DMS 273 (cell line): ENCODE results near the gene ACTG1.

ENCODE experiments used
- DNase-seq: peaks from one replicate; lab custom pipeline; 2025; ENCODE audit not compliant: unreplicated experiment; lab: John Stamatoyannopoulos, UW

Gene ACTG1

GRCh38 chr17:81545160-81545949, 32.8 kb upstream of the ACTG1 start:
- no peak for DNase-seq

DNA sequence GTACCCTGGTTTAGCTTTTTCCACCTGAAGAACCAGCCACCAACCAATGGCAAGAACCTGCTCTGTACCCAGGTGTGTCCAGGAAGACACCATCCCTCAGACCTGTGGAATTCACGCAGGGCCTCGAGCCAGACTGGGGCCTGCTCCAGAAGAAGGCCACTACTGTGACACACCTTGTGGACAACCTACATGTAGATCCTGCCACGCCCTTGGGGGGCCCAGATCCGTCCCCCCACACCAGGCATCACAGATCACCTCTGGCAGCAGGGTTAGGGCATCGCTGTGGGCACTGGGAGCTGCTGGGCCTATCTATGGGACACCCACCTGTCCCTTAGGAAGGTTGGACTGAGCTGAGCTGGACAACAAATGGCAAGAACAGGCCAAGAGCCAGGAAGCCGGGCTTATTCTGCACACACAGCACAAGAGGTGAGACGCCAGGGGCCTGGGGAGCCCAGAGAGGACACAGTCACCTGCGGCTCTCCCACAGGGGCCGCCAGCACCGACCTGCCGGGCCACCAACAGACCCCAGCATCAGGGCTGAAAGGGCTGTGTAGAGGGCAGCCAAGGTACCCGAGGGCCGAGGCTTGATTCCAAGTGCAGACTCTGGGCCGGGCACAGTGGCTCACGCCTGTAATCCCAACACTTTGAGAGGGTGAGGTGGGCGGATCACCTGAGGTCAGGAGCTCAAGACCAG, 31.8 kb upstream of the ACTG1 start:
- no peak for DNase-seq

DNA sequence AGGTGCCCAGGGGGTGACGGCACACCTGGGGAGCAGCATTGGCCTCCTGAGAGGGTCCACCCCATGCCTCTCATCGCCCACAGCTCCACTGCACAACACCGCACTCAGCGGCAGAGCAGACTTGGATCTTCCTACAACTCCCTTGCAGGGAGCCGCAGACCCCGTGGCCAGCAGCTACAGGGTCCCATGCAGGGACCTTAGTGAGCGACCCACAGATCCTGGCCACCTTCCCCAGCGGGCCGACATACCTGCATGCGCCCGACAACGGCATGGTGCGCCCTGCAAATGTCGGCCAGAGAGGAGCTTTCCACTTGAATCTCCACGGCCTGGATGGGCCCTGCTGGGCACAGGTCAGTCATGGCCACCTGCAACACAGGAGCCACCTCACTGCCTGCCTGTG, 31.2 kb upstream of the ACTG1 start:
- DNase-seq: no peak

- DNase-seq: peak; percentile 56
Observed at GRCh38 chr17:81543339-81543675, 30.7 kb upstream of the ACTG1 start.

DNA sequence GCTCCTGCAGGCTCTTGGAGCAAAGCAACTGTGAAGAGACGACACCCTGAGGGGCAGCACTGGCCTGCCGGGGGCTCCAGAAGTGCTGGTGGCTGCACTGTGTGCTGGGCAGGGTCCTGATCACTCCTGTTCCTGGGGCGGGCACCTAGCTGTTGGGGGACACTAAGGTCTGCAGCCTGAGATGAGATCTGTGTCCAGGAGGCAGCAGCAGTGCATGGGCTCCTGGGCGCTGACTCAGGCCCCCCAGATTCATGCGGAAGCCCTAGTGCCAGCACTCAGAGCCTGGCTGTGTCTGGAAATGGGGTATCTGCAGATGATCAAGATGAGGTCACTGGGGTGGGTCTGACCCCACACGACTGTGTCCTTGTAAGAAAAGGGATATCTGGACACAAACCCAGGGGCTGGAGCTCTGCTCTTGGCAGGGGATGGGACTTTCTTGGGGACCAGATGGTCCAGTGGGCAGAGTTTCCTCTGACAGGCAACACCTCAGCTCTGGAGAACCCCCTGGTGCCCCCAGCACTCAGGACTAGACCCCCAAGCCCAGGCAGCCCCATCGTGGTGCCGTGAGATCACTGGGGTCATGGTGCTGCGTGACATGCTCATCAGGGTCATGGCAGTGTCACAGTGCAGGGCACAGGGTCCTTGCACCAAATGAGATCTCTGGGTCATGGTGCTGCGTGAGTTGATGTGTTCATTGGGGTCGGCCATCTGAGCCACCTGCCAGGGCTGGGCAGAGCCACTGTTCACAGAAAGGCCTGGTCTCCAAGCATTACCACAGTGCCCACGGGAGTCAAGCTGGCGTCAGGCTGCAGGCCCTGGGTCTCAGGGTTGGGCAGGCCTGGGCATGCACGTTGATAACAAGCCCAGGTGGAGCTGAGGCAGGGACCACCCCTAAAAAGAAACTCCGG, 30.1 kb upstream of the ACTG1 start:
- DNase-seq: no peak

GRCh38 chr17:81541123-81541522, 28.5 kb upstream of the ACTG1 start:
- DNase-seq: no peak

DNA sequence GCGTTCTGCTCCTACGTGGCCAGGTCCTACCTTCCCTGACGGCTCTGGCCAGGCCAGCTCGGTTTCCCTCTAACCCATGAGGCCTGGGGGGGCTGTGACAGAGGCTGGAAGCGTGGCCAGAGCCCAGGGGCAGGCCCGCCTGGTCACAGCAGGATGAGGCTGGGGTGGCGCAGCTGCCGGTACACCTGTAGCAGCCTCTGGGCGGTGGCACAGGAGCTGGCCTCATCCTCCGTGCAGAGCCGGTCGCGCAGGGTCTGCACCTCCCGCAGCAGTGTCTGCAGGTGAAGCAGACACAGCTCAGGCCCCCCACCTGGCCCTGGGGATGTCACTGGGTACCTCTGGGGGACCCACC, 28.1 kb upstream of the ACTG1 start:
- DNase-seq: no peak

GRCh38 chr17:81539961-81540675, 27.5 kb upstream of the ACTG1 start:
- DNase-seq: no peak

DNA sequence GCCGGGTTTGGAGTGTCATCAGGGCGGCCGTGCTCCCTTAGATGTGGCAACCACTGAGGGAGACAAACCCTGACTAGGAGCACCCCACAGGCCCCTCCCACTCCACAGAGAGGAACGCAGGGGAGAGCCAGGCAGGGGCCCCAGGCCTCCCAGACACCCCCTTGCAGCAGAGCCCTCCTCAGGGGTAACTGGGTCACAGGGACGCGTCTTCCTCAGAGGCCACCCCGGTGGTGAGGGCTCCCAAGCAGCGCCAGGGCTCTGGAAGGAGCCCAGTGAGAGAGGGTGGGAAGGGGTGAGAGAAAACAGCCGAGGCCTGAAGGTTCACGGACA, 26.9 kb upstream of the ACTG1 start:
- no peak for DNase-seq

GRCh38 chr17:81538651-81539570, 26.3 kb upstream of the ACTG1 start:
- DNase-seq: no peak

GRCh38 chr17:81537856-81538555, 25.4 kb upstream of the ACTG1 start:
- peak; percentile 98 for DNase-seq

GRCh38 chr17:81537343-81537855, 24.8 kb upstream of the ACTG1 start:
- DNase-seq: peak; percentile 88

DNA sequence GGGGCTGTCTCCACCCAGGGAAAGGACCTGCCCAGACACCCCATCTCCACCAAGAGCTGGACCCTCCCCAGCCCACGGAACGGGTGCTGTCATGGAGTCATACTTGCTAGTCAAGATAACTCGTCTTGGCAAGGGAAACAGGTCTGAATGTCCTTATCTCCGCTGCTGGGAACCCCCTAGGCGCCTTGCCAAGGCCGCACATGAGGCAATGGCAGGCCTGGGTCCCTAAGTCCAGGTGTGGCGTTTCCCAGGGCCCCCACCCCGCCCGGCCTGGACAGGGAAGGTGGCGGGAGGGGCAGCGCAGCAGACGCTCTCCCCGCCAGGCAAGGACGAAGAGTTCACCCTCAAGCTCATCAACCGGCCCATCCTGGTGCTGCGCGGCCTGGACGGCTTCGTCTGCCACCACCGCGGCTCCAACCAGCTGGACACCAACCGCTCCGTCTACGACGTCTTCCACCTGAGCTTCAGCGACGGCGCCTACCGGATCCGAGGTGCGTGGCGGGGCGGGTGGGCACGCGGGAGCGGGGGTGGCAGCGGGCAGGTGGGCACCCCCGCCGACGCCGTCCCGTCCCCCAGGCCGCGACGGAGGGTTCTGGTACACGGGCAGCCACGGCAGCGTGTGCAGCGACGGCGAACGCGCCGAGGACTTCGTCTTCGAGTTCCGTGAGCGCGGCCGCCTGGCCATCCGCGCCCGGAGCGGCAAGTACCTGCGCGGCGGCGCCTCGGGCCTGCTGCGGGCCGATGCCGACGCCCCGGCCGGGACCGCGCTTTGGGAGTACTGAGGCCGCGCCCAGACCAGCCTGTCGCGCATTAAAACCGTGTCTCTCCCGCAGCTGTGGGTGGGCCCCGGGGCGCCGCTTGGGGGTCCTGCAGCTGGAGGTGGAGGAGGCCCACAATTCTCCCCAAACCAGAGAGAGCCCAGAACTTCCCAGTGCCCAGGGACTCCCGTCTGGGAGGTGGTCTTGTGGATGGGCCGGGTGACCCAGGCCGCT, 24.0 kb upstream of the ACTG1 start:
- peak; percentile 79 for DNase-seq

- peak; percentile 72 for DNase-seq
Observed at GRCh38 chr17:81535480-81536298, 23.1 kb upstream of the ACTG1 start.

DNA sequence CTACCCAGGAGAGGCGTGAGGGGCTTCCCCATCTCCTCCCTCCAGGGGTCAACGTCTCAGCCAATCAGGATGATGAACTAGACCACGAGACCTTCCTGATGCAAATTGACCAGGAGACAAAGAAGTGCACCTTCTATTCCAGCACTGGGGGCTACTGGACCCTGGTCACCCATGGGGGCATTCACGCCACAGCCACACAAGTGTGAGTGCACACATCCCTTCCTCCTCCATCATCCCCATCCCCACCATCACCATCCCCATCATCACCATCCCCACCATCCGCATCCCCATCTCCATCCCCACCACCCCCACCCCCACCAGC, 22.4 kb upstream of the ACTG1 start:
- no peak for DNase-seq

DNA sequence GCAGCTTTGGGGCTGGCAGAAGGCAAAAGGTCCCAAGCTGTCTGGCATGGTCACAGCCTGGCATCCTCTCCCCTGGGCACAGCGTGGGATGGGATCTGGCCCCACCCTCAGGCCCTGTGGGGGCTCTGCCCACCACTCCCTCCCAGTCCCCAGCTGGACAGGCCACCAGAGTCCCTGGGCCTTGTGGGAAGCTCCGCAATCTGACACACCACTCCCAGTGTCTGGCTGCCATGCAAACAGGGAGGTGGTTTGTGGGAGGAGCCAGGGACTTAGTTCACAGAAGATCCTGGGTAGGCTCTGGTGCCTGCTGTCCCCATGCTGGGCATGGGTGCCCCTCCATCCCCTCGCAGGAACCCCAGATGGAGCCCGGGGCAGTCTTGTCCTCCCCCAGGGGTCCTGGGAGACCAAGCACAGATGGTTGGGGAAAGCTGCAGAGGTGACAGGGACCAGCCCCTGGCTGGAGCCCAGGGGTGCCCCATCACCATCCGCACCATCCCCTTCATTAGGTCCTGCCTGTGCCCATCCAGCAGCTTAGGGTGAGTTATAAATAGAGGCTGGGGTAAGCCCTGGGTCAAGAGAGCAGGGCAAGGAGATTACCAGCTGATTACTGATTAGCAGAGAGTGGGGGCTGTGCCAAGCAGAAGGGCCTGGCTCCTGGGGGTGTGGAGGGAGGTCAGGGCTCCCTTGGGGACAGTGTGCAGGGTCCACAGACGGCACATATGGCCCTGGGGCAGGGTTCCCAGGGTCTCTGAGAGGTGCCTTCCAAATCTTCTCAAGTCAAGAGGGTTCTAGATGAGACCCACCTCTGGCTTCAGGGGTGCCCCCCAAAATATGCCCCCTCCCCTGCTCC, 21.8 kb upstream of the ACTG1 start:
- DNase-seq: peak; percentile 61
